ENCODE data around the gene NPAS3. TPM values are rescaled to one million over a fixed set of nuclear protein-coding genes. Genes with fewer than 3 reads are reported as not detected.

Gene NPAS3
- total and polyA plus RNA-seq, 2 of the 13 experiments (the other 11 are each of a cell fraction or from before 2014, with no cell fraction given): not detected

DNA sequence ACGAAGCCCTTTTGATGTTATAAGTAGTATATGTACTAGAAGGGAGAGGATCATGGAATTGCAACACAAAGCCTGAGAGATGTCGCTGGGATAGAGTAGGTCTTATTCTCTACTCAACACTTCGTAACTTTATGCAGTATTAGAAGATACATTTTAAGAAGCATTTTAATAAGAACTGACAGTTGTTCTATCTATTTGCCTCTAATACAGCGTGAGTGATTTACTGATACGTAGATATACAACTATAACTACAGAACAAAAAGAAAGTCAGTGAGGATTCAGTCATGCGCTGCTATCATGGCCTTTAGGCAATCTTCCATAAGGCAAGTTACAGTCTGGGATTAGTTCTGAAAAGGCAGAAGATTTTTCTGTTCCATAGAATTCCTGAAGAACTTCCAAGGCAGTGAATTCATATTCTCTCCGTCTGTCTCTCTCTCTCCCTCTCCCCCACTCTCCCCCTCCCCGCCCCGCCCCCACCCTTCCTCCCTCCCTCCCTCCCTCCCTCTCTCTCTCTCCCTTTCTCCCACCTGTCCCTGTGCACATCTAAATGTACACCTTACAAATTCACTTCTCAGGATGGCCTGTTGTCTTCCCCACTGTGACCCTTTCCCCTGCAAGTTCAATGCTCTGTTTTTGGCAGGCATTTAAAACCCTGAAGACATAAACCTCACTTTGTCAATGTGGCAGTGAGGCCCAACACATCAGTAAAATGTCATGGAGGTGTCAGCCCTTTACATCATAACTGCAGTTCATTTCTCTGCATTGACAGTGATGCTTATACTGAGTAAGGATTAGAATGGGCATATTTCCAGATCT lies 541.6 kb downstream of the NPAS3 start:
- in situ Hi-C loops (cut with HindIII; ENCODE audit: extremely low pct_ligation_motif_present, low pct_unique_long_range_greater_than_20kb) (no loop called here), intact Hi-C loops (cut with micrococcal nuclease; ENCODE audit: unreplicated experiment) (no loop called here)
- CTCF ChIA-PET (ENCODE audit: low intra/inter-chr PET ratio, low total read pairs): no interaction called here
- H3K4me2 ChIP-seq (ENCODE audit: low read depth, low read length): no peak overlapping the region
- no peaks in the 10 kb centered on the region for H3K36me3 ChIP-seq (replicated peaks in 1 of 2; ENCODE audit: control insufficient read depth in 1 of 2, insufficient read depth in 2 of 2, low read length in 2 of 2)
- H3K79me2 ChIP-seq (ENCODE audit: insufficient read depth, low read length): no peaks in the 10 kb centered on the region
- no peak overlapping the region for H2AFZ ChIP-seq (ENCODE audit: low read length)
- TF ChIP-seq POLR2G (IDR thresholded peaks at IDR 0.05; ENCODE audit: low read depth, low read length): no peak
- peak; percentile 84 for TF ChIP-seq HNRNPK (IDR thresholded peaks at IDR 0.05; ENCODE audit: low read depth, low read length, poor library complexity, severe bottlenecking)
- H3K9me3 ChIP-seq (ENCODE audit: low read length): no peaks in the 10 kb centered on the region
- H3K4me3 ChIP-seq (replicated peaks in 1 of 3; ENCODE audit: insufficient read depth in 1 of 3, low read depth in 2 of 3, low read length in 3 of 3): no peak overlapping the region
- POLR2A ChIA-PET: no interaction called here
- no peaks in the 10 kb centered on the region for H3K4me1 ChIP-seq (ENCODE audit: insufficient read depth, low read length)
- H3K27ac ChIP-seq (ENCODE audit: extremely low read length, insufficient read depth, low read length): no peak overlapping the region
- H4K20me1 ChIP-seq (ENCODE audit: insufficient read depth, low read length): no peaks in the 10 kb centered on the region
- no peak for ATAC-seq
- no peak overlapping the region for H3K9ac ChIP-seq (ENCODE audit: insufficient read depth, low read depth, low read length)
- no peak for FAIRE-seq
- WGBS (ENCODE audit: low lambda C conversion rate): 12% methylated on average over 9 of the region's 9 CpGs
- BruUV-seq (replicated peaks): no TSS peak
- H3K27me3 ChIP-seq (ENCODE audit: control insufficient read depth in 1 of 2, insufficient read depth in 2 of 2, low read length in 2 of 2): peaks cover 0 to 25% of the 10 kb centered on the region in 2 experiments; a peak in 2 of 5 replicates
- DNase-seq (ENCODE audit: low spot score): no peak

DNA sequence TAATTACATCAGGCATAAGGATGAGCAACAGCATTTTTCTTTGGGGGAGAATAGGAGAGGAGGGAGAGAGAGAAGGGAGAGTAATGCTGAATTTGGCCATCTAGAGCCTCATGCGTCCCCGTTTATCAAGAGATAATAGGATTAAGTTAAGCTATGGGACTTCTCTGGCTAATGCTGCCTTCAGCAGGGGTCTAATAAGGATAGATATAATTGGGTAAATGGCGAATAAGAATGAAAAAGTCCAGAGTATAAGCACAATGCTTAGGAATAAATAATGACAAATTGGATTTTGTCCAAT lies 542.2 kb downstream of the NPAS3 start:
- Histone ChIP-seq H3K9ac (ENCODE audit: insufficient read depth, low read depth, low read length) (no peak overlapping the region), H3K79me2 (ENCODE audit: insufficient read depth, low read length) (no peaks in the 10 kb centered on the region), H3K9me3 (ENCODE audit: low read length) (no peaks in the 10 kb centered on the region), H4K20me1 (ENCODE audit: insufficient read depth, low read length) (no peaks in the 10 kb centered on the region), H3K27me3 (ENCODE audit: control insufficient read depth in 1 of 2, insufficient read depth in 2 of 2, low read length in 2 of 2) (peaks cover 0 to 25% of the 10 kb centered on the region in 2 experiments; a peak in 2 of 5 replicates), H3K4me1 (ENCODE audit: insufficient read depth, low read length) (no peaks in the 10 kb centered on the region), H3K4me3 (replicated peaks in 1 of 3; ENCODE audit: insufficient read depth in 1 of 3, low read depth in 2 of 3, low read length in 3 of 3) (no peak overlapping the region), H3K36me3 (replicated peaks in 1 of 2; ENCODE audit: control insufficient read depth in 1 of 2, insufficient read depth in 2 of 2, low read length in 2 of 2) (no peaks in the 10 kb centered on the region), H3K4me2 (ENCODE audit: low read depth, low read length) (no peak overlapping the region), H2AFZ (ENCODE audit: low read length) (no peak overlapping the region), H3K27ac (ENCODE audit: extremely low read length, insufficient read depth, low read length) (no peak overlapping the region)
- TF ChIP-seq ARHGAP35 (CRISPR knock-in tag; IDR thresholded peaks at IDR 0.05; ENCODE audit: borderline replicate concordance) (no peak), ELF1 (CRISPR knock-in tag; IDR thresholded peaks at IDR 0.05) (no peak), WIZ (CRISPR knock-in tag; IDR thresholded peaks at IDR 0.05) (no peak), ZNF12 (CRISPR knock-in tag; IDR thresholded peaks at IDR 0.05) (no peak), TARDBP (CRISPR knock-in tag; IDR thresholded peaks at IDR 0.05) (no peak), ZFP62 (CRISPR knock-in tag; IDR thresholded peaks at IDR 0.05) (no peak), FOXK2 (IDR thresholded peaks at IDR 0.05) (no peak), ZBTB1 (CRISPR knock-in tag; IDR thresholded peaks at IDR 0.05; ENCODE audit: borderline replicate concordance) (no peak), MIER2 (CRISPR knock-in tag; IDR thresholded peaks at IDR 0.05) (no peak), TBX3 (IDR thresholded peaks at IDR 0.05; ENCODE audit: borderline replicate concordance) (no peak), ZNF451 (CRISPR knock-in tag; IDR thresholded peaks at IDR 0.05) (no peak), ZKSCAN1 (IDR thresholded peaks at IDR 0.05; ENCODE audit: low read length) (no peak), FIP1L1 (IDR thresholded peaks at IDR 0.05; ENCODE audit: borderline replicate concordance, insufficient read depth, low read depth, low read length) (no peak), RARA (CRISPR knock-in tag; IDR thresholded peaks at IDR 0.05) (no peak), SMAD1 (CRISPR knock-in tag; IDR thresholded peaks at IDR 0.05; ENCODE audit: borderline replicate concordance, low read depth) (no peak), HNRNPL (IDR thresholded peaks at IDR 0.05; ENCODE audit: low read depth, low read length) (no peak), ZNF430 (CRISPR knock-in tag; IDR thresholded peaks at IDR 0.05) (no peak), ZSCAN30 (CRISPR knock-in tag; IDR thresholded peaks at IDR 0.05) (no peak), NR2C2 (CRISPR knock-in tag; IDR thresholded peaks at IDR 0.05; ENCODE audit: borderline replicate concordance) (no peak)
- in situ Hi-C loops (cut with HindIII; ENCODE audit: extremely low pct_ligation_motif_present, low pct_unique_long_range_greater_than_20kb): no loop called here
- FAIRE-seq: no peak
- 7% methylated on average over 3 of the region's 3 CpGs for WGBS (ENCODE audit: low lambda C conversion rate)
- POLR2A ChIA-PET: no interaction called here
- DNase-seq (ENCODE audit: low spot score): no peak
- intact Hi-C loops (cut with micrococcal nuclease; ENCODE audit: unreplicated experiment): no loop called here
- CTCF ChIA-PET (ENCODE audit: low intra/inter-chr PET ratio, low total read pairs): no interaction called here
- BruUV-seq (replicated peaks): no TSS peak
- no peak for ATAC-seq

All from HepG2 (cell line).